GM23248 (cell line): ENCODE results near the gene CBFA2T3. TPM values are rescaled to one million over a fixed set of nuclear protein-coding genes. Genes with fewer than 3 reads are reported as not detected.

Source experiments
- DNase-seq: peaks from one replicate; pipeline ENCODE4 v3.0.0-alpha.2; 2015
- H2AFZ ChIP-seq: fragments of 200-600 bp; sonication (generic); 2 replicates; pipeline ENCODE4 v1.6.1; 2016; ENCODE audit warnings: antibody characterized with exemption
- H3F3A ChIP-seq: fragments of 200-600 bp; sonication (generic); 2 replicates; pipeline ENCODE4 v1.6.1; 2016; ENCODE audit warnings: mild to moderate bottlenecking, antibody characterized with exemption, mixed run types; ENCODE audit not compliant: insufficient read depth
- H3K27ac ChIP-seq: fragments of 200-600 bp; sonication (generic); 2 replicates; pipeline ENCODE4 v1.5.1; 2016; ENCODE audit warnings: mild to moderate bottlenecking
- H3K27me3 ChIP-seq: fragments of 200-600 bp; sonication (generic); replicated peaks from 2 replicates; pipeline ENCODE4 v1.6.1; 2016; ENCODE audit warnings: mild to moderate bottlenecking; ENCODE audit not compliant: insufficient read depth
- H3K36me3 ChIP-seq: fragments of 200-600 bp; sonication (generic); 2 replicates; pipeline ENCODE4 v1.6.1; 2016; ENCODE audit warnings: low read depth, mild to moderate bottlenecking
- H3K4me1 ChIP-seq: fragments of 200-600 bp; sonication (generic); 2 replicates; pipeline ENCODE4 v1.6.1; 2016; ENCODE audit warnings: mild to moderate bottlenecking; ENCODE audit not compliant: insufficient read depth
- H3K4me2 ChIP-seq: fragments of 200-600 bp; sonication (generic); one replicate; pipeline ENCODE4 v1.6.1; 2016; ENCODE audit warnings: mild to moderate bottlenecking; ENCODE audit not compliant: unreplicated experiment
- H3K4me3 ChIP-seq: fragments of 200-600 bp; sonication (generic); 2 replicates; pipeline ENCODE4 v1.5.1; 2016; ENCODE audit warnings: mild to moderate bottlenecking
- H3K79me2 ChIP-seq: fragments of 200-600 bp; sonication (generic); 2 replicates; pipeline ENCODE4 v1.6.1; 2016; ENCODE audit warnings: mild to moderate bottlenecking; ENCODE audit not compliant: insufficient read depth
- H3K9ac ChIP-seq: fragments of 200-600 bp; sonication (generic); 2 replicates; pipeline ENCODE4 v1.6.1; 2016; ENCODE audit warnings: mild to moderate bottlenecking
- H3K9me2 ChIP-seq: fragments of 200-600 bp; sonication (generic); 2 replicates; pipeline ENCODE4 v1.6.1; 2016; ENCODE audit warnings: mixed run types, mild to moderate bottlenecking, moderate library complexity; ENCODE audit not compliant: insufficient read depth
- H3K9me3 ChIP-seq: fragments of 200-600 bp; sonication (generic); one replicate; pipeline ENCODE4 v1.6.1; 2017; ENCODE audit warnings: low read depth
- H4K20me1 ChIP-seq: fragments of 200-600 bp; sonication (generic); 2 replicates; pipeline ENCODE4 v1.6.0; 2016; ENCODE audit not compliant: insufficient read depth
- EZH2 ChIP-seq: fragments of 200-600 bp; sonication (generic); IDR thresholded peaks from 2 replicates; pipeline ENCODE4 v1.6.1; 2018; ENCODE audit warnings: antibody characterized with exemption, mild to moderate bottlenecking; ENCODE audit not compliant: insufficient read depth, poor library complexity, severe bottlenecking
- EZH2phosphoT487 ChIP-seq: fragments of 200-600 bp; sonication (generic); IDR thresholded peaks from 2 replicates; pipeline ENCODE4 v1.6.1; 2018; ENCODE audit warnings: antibody characterized with exemption, moderate library complexity, mild to moderate bottlenecking, low read depth; ENCODE audit not compliant: insufficient read depth
- WGBS, 2 experiments: methylation state at CpG; one replicate each; pipeline ENCODE4 v1.1.6; 2015 to 2017; ENCODE audit warnings: low lambda C conversion rate in 2 of 2, low coverage in 1 of 2; ENCODE audit errors: missing lambda C conversion rate in 2 of 2; 5-methylcytosine and 5-hydroxymethylcytosine counted together
- in situ Hi-C: fragments of 300-500 bp; cut with MboI; formaldehyde crosslinking; loops from 2 replicates; pipeline ENCODE4 v1.15.0; 2020
- polyA plus RNA-seq: library from polyadenylated mRNA; unstranded; fragments of >200 nt; fragmentation: Nextera tagmentation; extraction: Ambion mirVana; gene quantifications from 2 replicates; pipeline ENCODE4 v1.2.1, GENCODE V29; 2016
- total RNA-seq: library from RNA; depleted of rRNA; stranded (reverse); fragments of >200 nt; shearing (Covaris generic); gene quantifications from 2 replicates; pipeline ENCODE4 v1.2.3, GENCODE V29; 2014

The CBFA2T3 gene
- total and polyA plus RNA-seq, 2 experiments from 2014 or later = not detected

DNA sequence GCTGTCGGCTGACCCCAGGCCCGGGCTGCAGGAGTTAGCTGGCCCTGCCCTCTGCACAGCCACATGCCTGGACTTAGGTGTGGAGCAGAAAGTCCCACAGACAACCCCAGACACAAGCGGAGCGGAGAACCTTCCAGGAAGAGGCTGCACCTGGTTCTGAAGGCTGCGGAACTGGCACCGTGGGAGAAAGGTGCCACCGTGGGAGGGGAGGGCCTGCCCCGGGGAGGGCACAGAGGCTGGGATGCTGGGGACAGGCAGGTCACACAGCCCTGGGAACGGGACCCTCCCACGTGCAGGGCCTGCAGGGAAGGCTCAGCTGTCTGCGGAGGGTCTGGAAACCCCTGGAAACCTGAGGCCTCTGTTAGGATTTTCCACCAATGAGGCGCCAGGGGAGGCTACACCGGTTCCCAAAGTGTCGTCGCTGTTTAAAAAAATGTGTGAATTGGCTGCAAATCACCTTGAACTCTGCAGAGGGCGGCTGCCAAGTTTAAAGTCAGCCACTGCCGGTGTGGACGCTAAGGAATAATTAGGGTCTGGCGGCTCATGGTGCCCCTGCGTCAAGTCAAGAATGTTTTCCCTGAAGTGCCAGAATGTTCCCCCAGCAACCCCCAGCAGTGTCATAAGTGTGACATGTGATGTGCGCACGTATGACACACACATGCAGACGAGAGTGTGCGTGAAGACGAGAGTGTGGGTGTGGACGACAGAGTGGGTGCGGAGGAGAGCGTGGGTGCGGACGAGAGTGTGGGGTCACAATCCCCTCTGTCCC, 59.7 kb downstream of the CBFA2T3 start:
- TF ChIP-seq EZH2phosphoT487 (no peak), EZH2 (no peak)
- no peak for DNase-seq
- H3K9me3 ChIP-seq = no peaks in the 10 kb centered on the region
- H3K9ac ChIP-seq = no peak overlapping the region
- no peak overlapping the region for H3K4me2 ChIP-seq
- no peak overlapping the region for H3K27ac ChIP-seq
- H4K20me1 ChIP-seq = no peaks in the 10 kb centered on the region
- 85 to 87% methylated on average over 30 of the region's 30 CpGs for WGBS, 2 experiments
- H3K4me3 ChIP-seq = no peak overlapping the region
- in situ Hi-C loops = no loop called here
- no peak overlapping the region for H2AFZ ChIP-seq
- H3K79me2 ChIP-seq = no peaks in the 10 kb centered on the region
- no peaks in the 10 kb centered on the region for H3K9me2 ChIP-seq
- no peaks in the 10 kb centered on the region for H3K36me3 ChIP-seq
- no peaks in the 10 kb centered on the region for H3F3A ChIP-seq
- peaks cover 11% of the 10 kb centered on the region for H3K4me1 ChIP-seq
- H3K27me3 ChIP-seq = no peaks in the 10 kb centered on the region

DNA sequence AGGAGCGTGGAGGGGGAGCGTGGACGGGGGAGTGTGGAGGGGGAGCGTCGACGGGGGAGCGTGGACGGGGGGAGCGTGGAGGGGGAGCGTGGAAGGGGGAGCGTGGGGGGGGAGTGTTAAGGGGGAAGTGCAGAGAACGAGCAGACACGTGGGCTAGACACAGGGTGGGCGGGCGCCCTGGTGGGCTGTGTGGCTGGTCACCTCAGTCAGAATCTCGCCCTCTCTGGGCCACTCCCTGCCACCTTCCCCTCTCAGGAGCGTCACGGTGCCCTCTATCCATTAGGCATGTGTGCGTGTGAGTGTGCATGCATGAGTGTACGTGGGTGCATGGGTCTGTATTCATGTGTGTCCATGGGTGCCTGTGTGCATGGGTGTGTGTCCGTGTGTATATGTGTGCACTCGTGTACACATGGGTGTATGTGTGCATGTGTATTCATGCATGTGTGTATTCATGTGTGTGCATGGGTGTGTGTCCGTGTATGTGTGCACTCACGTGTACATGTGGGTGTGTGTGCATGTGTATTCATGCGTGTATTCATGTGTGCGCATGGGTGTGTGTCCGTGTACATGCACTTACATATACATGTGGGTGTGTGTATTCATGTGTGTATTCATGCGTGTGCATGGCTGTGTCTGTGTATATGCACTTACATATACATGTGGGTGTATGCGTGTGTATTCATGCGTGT, 61.2 kb downstream of the CBFA2T3 start:
- no peaks in the 10 kb centered on the region for H3K36me3 ChIP-seq
- no peak overlapping the region for H3K4me3 ChIP-seq
- no peaks in the 10 kb centered on the region for H3K9me3 ChIP-seq
- H3K9ac ChIP-seq = no peak overlapping the region
- H3K9me2 ChIP-seq = no peaks in the 10 kb centered on the region
- H2AFZ ChIP-seq = no peak overlapping the region
- H3K27me3 ChIP-seq = no peaks in the 10 kb centered on the region
- peaks cover 5% of the 10 kb centered on the region for H3K4me1 ChIP-seq
- in situ Hi-C loops = no loop called here
- no peak overlapping the region for H3K27ac ChIP-seq
- H4K20me1 ChIP-seq = no peaks in the 10 kb centered on the region
- WGBS, 2 experiments = 64 to 89% methylated on average over 15 to 29 of the region's 30 CpGs
- H3K4me2 ChIP-seq = no peak overlapping the region
- H3K79me2 ChIP-seq = no peaks in the 10 kb centered on the region
- TF ChIP-seq EZH2 = no peak
- no peak for TF ChIP-seq EZH2phosphoT487
- H3F3A ChIP-seq = no peaks in the 10 kb centered on the region
- no peak for DNase-seq

DNA sequence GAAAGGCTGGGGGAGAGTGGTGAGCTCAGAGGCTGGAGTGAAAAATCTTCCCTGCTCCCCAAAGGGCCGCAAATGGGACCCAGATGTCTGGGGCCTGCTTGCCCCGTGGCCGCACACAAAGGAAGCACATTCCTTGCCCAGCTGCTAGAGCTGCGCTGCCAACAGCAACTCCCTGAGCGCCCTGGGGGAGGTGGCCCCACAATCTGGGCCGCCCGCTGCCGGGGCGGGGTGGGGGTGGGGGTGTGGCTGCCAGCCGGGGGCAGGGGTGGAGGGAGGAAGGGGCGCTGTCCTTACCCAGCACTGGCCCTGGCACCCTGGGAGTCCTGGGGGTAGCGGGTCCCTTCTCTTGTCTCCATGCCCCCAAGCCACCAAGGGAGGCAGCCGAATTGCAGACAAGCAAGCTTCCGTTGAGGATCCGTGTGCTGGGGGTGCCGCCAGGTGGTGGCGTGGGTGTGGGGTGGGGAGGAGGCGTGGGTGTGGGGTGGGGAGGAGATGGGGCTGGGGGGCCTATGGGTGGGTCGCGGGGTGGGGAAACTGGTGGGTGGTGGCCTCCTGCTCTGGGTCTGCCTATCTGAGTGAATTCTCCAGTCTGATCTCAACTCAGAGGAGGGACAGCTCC, 62.1 kb downstream of the CBFA2T3 start:
- no peak overlapping the region for H3K9ac ChIP-seq
- no peaks in the 10 kb centered on the region for H4K20me1 ChIP-seq
- H3K36me3 ChIP-seq = no peaks in the 10 kb centered on the region
- H3K9me2 ChIP-seq = no peaks in the 10 kb centered on the region
- H3F3A ChIP-seq = no peaks in the 10 kb centered on the region
- H3K4me2 ChIP-seq = no peak overlapping the region
- in situ Hi-C loops = no loop called here
- H3K27me3 ChIP-seq = no peaks in the 10 kb centered on the region
- no peak overlapping the region for H3K4me3 ChIP-seq
- no peak overlapping the region for H3K27ac ChIP-seq
- H3K79me2 ChIP-seq = no peaks in the 10 kb centered on the region
- DNase-seq = peak; percentile 88
- H2AFZ ChIP-seq = no peak overlapping the region
- TF ChIP-seq EZH2 = no peak
- no peak for TF ChIP-seq EZH2phosphoT487
- H3K9me3 ChIP-seq = no peaks in the 10 kb centered on the region
- H3K4me1 ChIP-seq = 0 out of 2 replicates have a peak, but pooled peaks cover 2% of the 10 kb centered on the region
- 2 to 4% methylated on average over 12 to 20 of the region's 20 CpGs for WGBS, 2 experiments

DNA sequence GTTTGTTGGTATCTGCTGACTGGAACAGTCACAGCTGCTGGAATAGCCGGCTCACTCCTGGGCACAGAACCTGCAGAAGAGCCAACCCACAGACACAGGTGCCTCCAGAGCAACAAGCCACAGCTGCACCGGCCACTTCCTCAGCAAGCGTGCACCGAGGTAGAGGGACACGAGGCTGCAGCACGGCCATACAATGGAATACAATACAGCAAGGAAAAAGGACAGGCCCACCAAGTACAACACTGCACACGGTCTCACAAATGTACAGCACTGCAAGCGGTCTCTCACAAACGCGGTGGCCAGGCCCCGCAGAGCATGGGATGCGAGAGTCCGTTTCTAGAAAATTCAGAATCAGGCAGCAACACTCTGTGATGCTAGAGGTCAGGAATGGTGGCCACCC, 63.1 kb downstream of the CBFA2T3 start:
- Histone ChIP-seq H3K9me3 (no peaks in the 10 kb centered on the region), H3K79me2 (no peaks in the 10 kb centered on the region), H3K9ac (no peak overlapping the region), H3K4me2 (no peak overlapping the region), H3K27me3 (no peaks in the 10 kb centered on the region), H3K4me1 (0 out of 2 replicates have a peak, but pooled peaks cover 2% of the 10 kb centered on the region), H3F3A (no peaks in the 10 kb centered on the region), H3K27ac (no peak overlapping the region), H2AFZ (no peak overlapping the region), H3K36me3 (no peaks in the 10 kb centered on the region), H3K4me3 (no peak overlapping the region), H4K20me1 (no peaks in the 10 kb centered on the region), H3K9me2 (no peaks in the 10 kb centered on the region)
- in situ Hi-C loops = no loop called here
- WGBS, 2 experiments = 90 to 92% methylated on average over 13 of the region's 13 CpGs
- TF ChIP-seq EZH2 (no peak), EZH2phosphoT487 (no peak)
- DNase-seq = no peak
